Endothelial cell of umbilical vein (primary cell): ENCODE results near the gene AEBP1. TPM values are rescaled to one million over a fixed set of nuclear protein-coding genes. Genes with fewer than 3 reads are reported as not detected.

Experiments used
- BruUV-seq: library from RNA; stranded (reverse); fragments of 400-500 nt; replicated peaks from 2 replicates; lab custom pipeline; 2021; lab: Mats Ljungman, UMichigan
- CTCF ChIA-PET: fragments of 300-600, 350-600 bp; sonication (Branson Sonifier 250); formaldehyde crosslinking; loops from one replicate; lab custom pipeline; 2021; ENCODE audit warnings: antibody characterized with exemption, inconsistent platforms; lab: Charles Lee
- POLR2A ChIA-PET: fragments of 300-600, 350-600 bp; sonication (Branson Sonifier 250); formaldehyde crosslinking; loops from one replicate; lab custom pipeline; 2021; ENCODE audit warnings: antibody characterized with exemption, inconsistent platforms; lab: Charles Lee
- DNase-seq: peaks from one replicate; pipeline ENCODE4 v3.0.0-alpha.2; 2011; ENCODE audit warnings: low read depth, low spot score
- FAIRE-seq: peaks from 2 replicates; lab custom pipeline; 2011; peaks lifted over from hg19 to GRCh38; lab: Jason Lieb, UNC
- H2AFZ ChIP-seq: 2 replicates; pipeline ENCODE4 v1.6.0; 2012; ENCODE audit warnings: low read depth, low read length, control low read depth, inconsistent platforms
- H3K27ac ChIP-seq: 2 replicates; pipeline ENCODE4 v1.5.1; 2011; ENCODE audit warnings: low read depth, mild to moderate bottlenecking, control low read depth, low read length, moderate library complexity; ENCODE audit not compliant: insufficient read depth
- H3K27me3 ChIP-seq, 2 experiments: 2 replicates each; pipeline versions ENCODE4 v1.6.0 to v1.6.1; 2011; ENCODE audit warnings: low read length in 2 of 2, mixed read lengths in 1 of 2; ENCODE audit not compliant: control insufficient read depth in 2 of 2, insufficient read depth in 2 of 2
- H3K36me3 ChIP-seq, 2 experiments: 2 replicates in 1 of 2; 3 replicates in 1 of 2; pipeline ENCODE4 v1.5.1; 2011; ENCODE audit warnings: low read length in 2 of 2, mild to moderate bottlenecking in 1 of 2, moderate library complexity in 1 of 2; ENCODE audit not compliant: control insufficient read depth in 2 of 2, insufficient read depth in 2 of 2; ENCODE audit errors: extremely low read depth in 1 of 2
- H3K4me1 ChIP-seq: 3 replicates; pipeline ENCODE4 v1.5.1; 2011; ENCODE audit warnings: mild to moderate bottlenecking, low read length; ENCODE audit not compliant: control insufficient read depth, insufficient read depth; ENCODE audit errors: extremely low read depth
- H3K4me2 ChIP-seq: 2 replicates; pipeline ENCODE4 v1.6.1; 2011; ENCODE audit warnings: low read length, control low read depth, mixed read lengths; ENCODE audit not compliant: insufficient read depth
- H3K4me3 ChIP-seq, 3 experiments: fragments of 200-600 bp in 1 of 3; sonication (generic), shearing (Covaris generic) in 1 of 3; replicated peaks in 1 of 3; 2 replicates each; pipeline ENCODE4 v1.5.1; 2011 to 2016; ENCODE audit warnings: control low read depth in 3 of 3, low read length in 3 of 3, mild to moderate bottlenecking in 2 of 3, inconsistent platforms in 1 of 3, low read depth in 1 of 3, moderate library complexity in 1 of 3; ENCODE audit not compliant: insufficient read depth in 1 of 3
- H3K79me2 ChIP-seq: 2 replicates; pipeline ENCODE4 v1.6.0; 2012; ENCODE audit warnings: low read length, inconsistent platforms; ENCODE audit not compliant: control insufficient read depth, insufficient read depth
- H3K9ac ChIP-seq: replicated peaks from 2 replicates; pipeline ENCODE3; 2011; ENCODE audit warnings: low read length, control low read depth; ENCODE audit not compliant: insufficient read depth; ENCODE audit errors: extremely low read depth
- H3K9me1 ChIP-seq: replicated peaks from 3 replicates; pipeline ENCODE4 v1.6.0; 2011; ENCODE audit warnings: mild to moderate bottlenecking, low read length; ENCODE audit not compliant: control insufficient read depth, insufficient read depth; ENCODE audit errors: extremely low read depth
- H3K9me3 ChIP-seq: replicated peaks from 2 replicates; pipeline ENCODE4 v1.5.1; 2012; ENCODE audit warnings: low read length, inconsistent platforms; ENCODE audit not compliant: control insufficient read depth, insufficient read depth
- H4K20me1 ChIP-seq: replicated peaks from 2 replicates; pipeline ENCODE3; 2011; ENCODE audit warnings: mild to moderate bottlenecking, low read length; ENCODE audit not compliant: control insufficient read depth, insufficient read depth; ENCODE audit errors: extremely low read depth
- EZH2 ChIP-seq: IDR thresholded peaks from 2 replicates; pipeline ENCODE4 v1.6.1; 2012; ENCODE audit warnings: borderline replicate concordance, low read depth, mild to moderate bottlenecking, moderate library complexity, low read length, inconsistent platforms; ENCODE audit not compliant: severe bottlenecking
- FOS ChIP-seq: IDR thresholded peaks from 2 replicates; pipeline ENCODE4 v1.6.1; 2011; ENCODE audit warnings: mild to moderate bottlenecking, low read length, moderate library complexity, borderline replicate concordance; ENCODE audit not compliant: insufficient read depth
- GATA2 ChIP-seq: IDR thresholded peaks from 2 replicates; pipeline ENCODE4 v1.7.0; 2011; ENCODE audit warnings: low read depth, mild to moderate bottlenecking, moderate library complexity, mixed read lengths, low read length; ENCODE audit not compliant: insufficient read length, insufficient read depth
- MYC ChIP-seq: IDR thresholded peaks from one replicate; pipeline ENCODE4 v1.6.1; 2011; ENCODE audit warnings: mild to moderate bottlenecking, low read depth, low read length
- POLR2AphosphoS5 ChIP-seq: IDR thresholded peaks from 2 replicates; pipeline ENCODE4 v1.6.1; 2012; ENCODE audit warnings: low read depth, mild to moderate bottlenecking, control low read depth, low read length, moderate library complexity; ENCODE audit not compliant: insufficient read depth
- dilution Hi-C: fragments of 300-500 bp; cut with MboI; formaldehyde crosslinking; loops from one replicate; pipeline ENCODE4 v1.15.0; 2019; ENCODE audit warnings: low sequenced_read_pairs; ENCODE audit not compliant: extremely low pct_ligation_motif_present
- intact Hi-C: fragments of 100-400 bp; cut with micrococcal nuclease; formaldehyde crosslinking; loops from one replicate; pipeline ENCODE4 v1.10.0; 2022
- polyA plus RNA-seq, 4 experiments: library from polyadenylated mRNA; depleted of rRNA in 3 of 4; stranded (reverse) in 3 of 4; unstranded in 1 of 4; fragments of >200 nt; gene quantifications; 2 replicates each; pipeline versions ENCODE4 v1.2.1 to v1.2.3, GENCODE V29; 2011 to 2012; ENCODE audit warnings: missing spikeins in 1 of 4
- total RNA-seq: library from RNA; stranded (reverse); gene quantifications from 2 replicates; pipeline ENCODE4 v1.2.3, GENCODE V29; 2021
- TF ChIP-seq, protein P1 (sequence below): IDR thresholded peaks from 2 replicates; pipeline ENCODE4 v1.6.1; 2011; ENCODE audit not compliant: insufficient read depth, insufficient read length
- TF ChIP-seq, protein P2 (sequence below), 2 donors: IDR thresholded peaks; 1 replicate in 1 of 2; 2 replicates in 1 of 2; pipeline ENCODE4 v1.5.1; 2011; ENCODE audit warnings: low read length in 2 of 2, mild to moderate bottlenecking in 2 of 2, moderate library complexity in 2 of 2, control low read depth in 1 of 2, inconsistent platforms in 1 of 2, low read depth in 1 of 2; ENCODE audit not compliant: insufficient read depth in 1 of 2; ENCODE audit errors: extremely low read depth in 1 of 2

Gene AEBP1
- total and polyA plus RNA-seq, 2 donors (not counting 3 experiments of a cell fraction or from before 2014, with no cell fraction given), result 20.6 to 48.0 TPM

DNA sequence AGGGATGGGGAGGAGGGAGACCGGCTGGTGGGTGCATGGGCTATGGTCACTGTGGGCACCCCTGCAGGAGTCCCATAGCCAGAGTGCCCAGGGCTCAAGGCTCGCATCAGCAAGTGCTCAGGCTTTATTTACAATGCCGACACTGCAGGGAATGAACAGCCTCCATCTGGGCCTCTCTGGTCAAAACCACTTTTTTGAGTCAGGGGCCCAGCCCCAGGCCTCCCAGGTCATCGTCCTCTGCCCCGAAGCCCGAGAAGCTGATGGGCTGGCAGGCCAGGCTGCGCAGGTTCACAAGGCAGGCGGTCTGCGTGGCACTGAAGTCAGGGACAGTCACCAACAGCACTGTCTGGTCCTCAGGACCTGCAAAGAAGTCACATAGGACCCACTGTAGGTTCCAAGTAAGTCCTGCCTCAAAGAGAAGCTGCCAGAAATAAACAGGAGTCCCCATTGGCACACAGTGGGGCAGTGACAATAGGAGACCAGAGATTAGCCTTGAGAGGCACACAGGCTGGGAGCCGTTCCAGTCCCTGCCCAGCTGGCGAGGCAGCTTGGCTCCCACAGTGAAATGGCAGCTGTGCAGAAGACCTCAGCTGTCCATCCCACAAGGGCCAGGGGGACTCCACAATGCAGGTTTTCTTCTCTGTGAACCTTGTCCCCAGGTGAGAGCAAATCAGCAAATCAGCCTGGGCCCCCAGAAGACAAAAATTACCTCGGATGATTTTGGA, 10.6 kb downstream of the AEBP1 start:
- ChIA-PET CTCF (interaction anchor here (0.6 to 1.5 kb wide), 5 partner anchors 8 to 82 kb away, joined by 3 to 6 read pairs (median 3); partner anchors contain the start of gene POLD2), POLR2A (no interaction called here)
- Histone ChIP-seq H3K79me2 (peaks cover 4% of the 10 kb centered on the region), H2AFZ (no peak overlapping the region), H3K9ac (no peak overlapping the region), H3K4me2 (no peak overlapping the region), H4K20me1 (no peaks in the 10 kb centered on the region), H3K9me1 (no peaks in the 10 kb centered on the region), H3K36me3 (peaks cover 3 to 25% of the 10 kb centered on the region in 2 experiments), H3K4me1 (no peaks in the 10 kb centered on the region), H3K4me3 (no peak overlapping the region), H3K27me3 (no peaks in the 10 kb centered on the region), H3K9me3 (no peaks in the 10 kb centered on the region), H3K27ac (no peak overlapping the region)
- TF ChIP-seq GATA2 (no peak), EZH2 (no peak), MYC (no peak), FOS (no peak), POLR2AphosphoS5 (no peak)
- TF ChIP-seq, protein P1, sequence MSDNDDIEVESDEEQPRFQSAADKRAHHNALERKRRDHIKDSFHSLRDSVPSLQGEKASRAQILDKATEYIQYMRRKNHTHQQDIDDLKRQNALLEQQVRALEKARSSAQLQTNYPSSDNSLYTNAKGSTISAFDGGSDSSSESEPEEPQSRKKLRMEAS, result no peak
- TF ChIP-seq, protein P2, sequence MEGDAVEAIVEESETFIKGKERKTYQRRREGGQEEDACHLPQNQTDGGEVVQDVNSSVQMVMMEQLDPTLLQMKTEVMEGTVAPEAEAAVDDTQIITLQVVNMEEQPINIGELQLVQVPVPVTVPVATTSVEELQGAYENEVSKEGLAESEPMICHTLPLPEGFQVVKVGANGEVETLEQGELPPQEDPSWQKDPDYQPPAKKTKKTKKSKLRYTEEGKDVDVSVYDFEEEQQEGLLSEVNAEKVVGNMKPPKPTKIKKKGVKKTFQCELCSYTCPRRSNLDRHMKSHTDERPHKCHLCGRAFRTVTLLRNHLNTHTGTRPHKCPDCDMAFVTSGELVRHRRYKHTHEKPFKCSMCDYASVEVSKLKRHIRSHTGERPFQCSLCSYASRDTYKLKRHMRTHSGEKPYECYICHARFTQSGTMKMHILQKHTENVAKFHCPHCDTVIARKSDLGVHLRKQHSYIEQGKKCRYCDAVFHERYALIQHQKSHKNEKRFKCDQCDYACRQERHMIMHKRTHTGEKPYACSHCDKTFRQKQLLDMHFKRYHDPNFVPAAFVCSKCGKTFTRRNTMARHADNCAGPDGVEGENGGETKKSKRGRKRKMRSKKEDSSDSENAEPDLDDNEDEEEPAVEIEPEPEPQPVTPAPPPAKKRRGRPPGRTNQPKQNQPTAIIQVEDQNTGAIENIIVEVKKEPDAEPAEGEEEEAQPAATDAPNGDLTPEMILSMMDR (IDR thresholded peaks at IDR 0.05; ENCODE audit: extremely low read depth in 1 of 2, insufficient read depth in 1 of 2, low read depth in 1 of 2, low read length in 2 of 2), result no peak
- no peak for DNase-seq
- dilution Hi-C loops (no loop called here), intact Hi-C loops (no loop called here)
- FAIRE-seq, result no peak
- BruUV-seq, result no TSS peak
